Skin epidermis (tissue), 12 donors: ENCODE results near the gene ONECUT1.

Source experiments
- H3K27ac ChIP-seq, 21 experiments: fragments of 200-600 bp; sonication (generic) in 11 of 21; one replicate each; pipeline ENCODE4 v1.5.0; 2020; ENCODE audit warnings: mild to moderate bottlenecking in 3 of 21, inconsistent platforms in 2 of 21, moderate library complexity in 2 of 21
- H3K4me3 ChIP-seq, 7 experiments: fragments of 200-600 bp; sonication (generic) in 2 of 7; one replicate each; pipeline ENCODE4 v1.5.0; 2020; ENCODE audit warnings: inconsistent platforms in 2 of 7, mild to moderate bottlenecking in 2 of 7, moderate library complexity in 1 of 7

ONECUT1 gene

DNA sequence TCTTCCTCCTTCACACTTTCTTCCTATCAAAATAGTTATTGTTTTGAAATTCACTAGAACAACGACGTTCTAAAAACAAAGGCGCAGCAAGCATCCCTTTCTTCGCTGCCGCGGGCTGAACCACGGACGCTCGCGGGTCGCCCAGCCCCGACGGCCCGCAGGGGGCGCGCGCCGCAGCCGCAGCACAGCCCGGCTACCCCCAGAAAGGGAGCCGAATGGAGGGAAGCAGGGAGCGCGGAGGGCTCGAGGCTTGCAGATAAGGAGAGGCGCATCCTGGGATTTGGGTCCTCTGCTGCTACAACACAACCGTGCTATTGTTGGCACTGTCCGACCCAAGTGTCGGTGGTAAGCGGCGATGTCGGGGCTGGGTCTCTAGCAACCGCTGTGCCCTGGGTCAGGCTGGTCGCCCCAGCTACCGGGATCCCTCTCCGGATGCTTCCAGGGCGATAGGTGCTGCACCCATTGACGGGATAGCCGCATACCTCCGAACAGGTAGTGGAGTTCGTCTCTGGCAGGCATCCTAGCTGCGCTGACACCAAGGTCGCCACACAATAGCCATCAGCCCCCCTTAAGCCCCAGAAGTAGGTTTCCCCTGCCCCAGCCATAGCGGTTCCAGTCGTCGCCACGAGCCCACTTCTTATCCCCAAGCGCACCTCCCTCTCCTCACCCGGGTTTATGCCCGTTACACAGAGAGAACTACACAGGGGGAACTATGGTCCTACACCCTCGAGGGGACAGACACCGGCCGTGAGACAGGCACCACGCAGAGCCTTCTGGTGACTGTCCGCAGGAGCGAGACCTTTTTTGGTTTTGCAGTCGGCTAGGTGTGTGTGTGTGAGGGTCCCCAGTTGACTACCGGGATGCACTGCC, 6.0 kb downstream of the ONECUT1 start:
- no peak overlapping the region for H3K27ac ChIP-seq
- no peak overlapping the region for H3K4me3 ChIP-seq

DNA sequence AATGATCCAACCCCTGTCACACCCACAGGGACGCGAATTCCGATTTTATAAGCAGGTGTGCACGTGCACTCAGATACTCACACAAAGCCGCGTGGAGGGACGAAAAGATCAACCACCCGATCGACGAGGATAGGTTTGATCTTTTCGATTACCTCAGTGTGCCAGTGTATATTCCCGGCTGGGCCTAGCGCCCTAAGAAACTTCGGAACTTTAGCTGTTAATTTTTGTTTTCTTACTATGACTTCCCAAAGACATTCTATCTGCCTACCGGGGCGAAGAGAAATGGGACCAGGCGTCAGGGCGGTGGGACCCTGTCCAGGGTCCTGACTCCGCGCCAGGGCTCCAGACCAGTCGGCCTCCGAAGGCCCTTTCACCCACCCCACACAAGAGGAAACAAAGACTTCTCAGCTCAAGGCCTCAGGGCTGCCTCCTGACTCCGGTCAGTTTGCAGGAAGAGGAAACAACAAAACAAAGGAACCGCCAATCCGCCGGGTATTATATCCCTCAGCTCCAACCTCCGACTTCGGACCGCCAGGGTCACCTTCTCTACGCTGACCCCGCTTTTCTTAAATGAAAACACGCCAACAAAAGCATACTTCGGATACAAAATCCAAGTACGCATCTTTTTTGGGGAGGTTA, 6.8 kb downstream of the ONECUT1 start:
- no peak overlapping the region for H3K27ac ChIP-seq
- no peak overlapping the region for H3K4me3 ChIP-seq

DNA sequence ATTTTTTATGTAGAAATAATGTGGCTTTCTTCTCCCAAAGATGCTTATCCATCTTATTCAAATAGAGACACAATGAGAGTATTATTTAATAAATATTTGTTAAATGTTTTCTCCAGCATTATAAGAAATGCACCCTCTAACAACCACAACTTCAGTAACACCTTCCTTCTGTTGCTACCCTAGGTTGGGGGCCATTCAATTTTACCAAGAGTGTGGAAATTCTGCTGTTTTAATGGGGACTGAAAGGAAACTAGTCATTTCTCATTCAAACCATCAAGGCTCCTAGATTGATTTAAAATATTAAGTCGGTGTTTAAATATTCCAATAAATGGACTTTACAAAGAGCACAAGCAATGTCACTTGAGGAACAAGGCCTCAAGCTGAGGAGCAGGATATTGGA, 7.6 kb downstream of the ONECUT1 start:
- Histone ChIP-seq H3K4me3 (no peak overlapping the region), H3K27ac (no peak overlapping the region)

DNA sequence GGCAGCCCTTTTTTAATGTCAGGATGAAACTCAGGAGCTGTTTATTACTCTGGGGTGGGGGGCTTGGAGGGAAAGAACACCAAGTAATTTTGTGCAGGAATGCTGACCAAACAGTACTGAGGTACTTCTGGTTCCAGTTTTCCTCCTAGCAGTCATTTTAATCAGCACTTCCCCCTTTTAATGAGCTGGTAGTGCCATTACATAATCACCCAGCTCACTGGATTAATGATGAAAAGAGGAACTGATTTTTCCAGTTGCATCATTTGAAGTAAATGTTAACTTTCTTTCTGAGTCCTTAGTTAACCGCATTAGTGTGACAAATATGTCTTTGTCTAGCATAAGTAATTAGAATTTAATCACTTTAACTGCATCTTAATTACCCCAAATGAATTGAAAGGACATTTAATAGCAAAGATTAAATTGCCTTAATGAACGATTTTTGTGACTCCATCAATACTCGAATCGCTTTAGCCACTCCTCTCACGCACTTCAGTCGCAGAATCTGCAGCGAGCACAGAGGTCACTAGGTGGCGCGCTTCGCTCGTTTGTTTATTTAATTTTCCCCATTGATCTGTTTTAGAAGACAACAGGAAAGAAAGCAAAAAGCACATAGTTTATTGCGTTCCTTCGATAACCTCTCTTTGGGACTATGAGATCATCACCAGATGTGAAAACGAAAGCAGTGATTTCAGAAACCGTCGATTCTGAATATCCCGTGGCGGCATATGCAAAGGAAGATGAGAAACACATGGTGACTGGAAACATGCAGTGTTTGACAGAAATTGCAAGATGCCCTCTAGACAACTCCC, 9.8 kb downstream of the ONECUT1 start:
- Histone ChIP-seq H3K27ac (no peak overlapping the region), H3K4me3 (peak overlapping the region in 1 of 7 experiments; percentile 15)

DNA sequence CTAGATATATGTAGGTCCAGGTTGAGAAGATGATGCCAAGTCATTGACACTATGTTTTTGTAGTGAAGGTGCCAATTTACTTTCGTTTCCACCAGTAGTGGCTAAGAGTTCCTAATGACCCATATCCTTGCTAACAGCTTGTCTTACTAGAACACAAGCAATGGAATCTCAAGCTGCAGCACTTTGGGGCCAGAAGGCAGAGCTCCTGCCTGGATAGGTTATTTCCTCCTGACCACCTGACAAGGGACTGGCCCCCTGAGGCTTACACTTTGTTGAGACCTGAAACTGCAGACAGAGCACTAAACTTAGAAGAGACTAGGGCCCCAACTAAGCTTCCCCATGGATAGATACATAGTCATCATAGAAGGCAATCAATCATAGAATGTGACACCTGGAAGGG, 11.7 kb downstream of the ONECUT1 start:
- H3K4me3 ChIP-seq, result no peak overlapping the region
- H3K27ac ChIP-seq, result no peak overlapping the region

DNA sequence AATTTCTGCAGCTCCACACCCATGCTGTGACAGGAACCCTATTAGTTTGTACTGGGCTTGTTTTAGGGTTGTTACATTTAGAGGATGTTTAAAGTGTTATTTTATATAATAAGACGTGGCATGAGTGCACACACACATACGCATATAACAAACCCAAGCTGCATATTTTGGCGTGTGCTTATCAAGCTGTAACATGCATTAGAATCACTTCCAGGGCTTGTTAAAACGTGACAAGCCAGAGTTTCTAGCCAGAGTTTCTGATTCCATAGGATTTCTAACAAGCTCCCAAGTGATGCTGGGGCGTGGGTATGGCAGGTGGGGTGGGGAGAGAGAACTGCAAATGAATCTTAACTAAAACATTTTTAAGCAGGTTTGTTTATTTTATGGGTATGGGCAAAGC, 17.4 kb downstream of the ONECUT1 start:
- Histone ChIP-seq H3K4me3 (no peak overlapping the region), H3K27ac (no peak overlapping the region)

DNA sequence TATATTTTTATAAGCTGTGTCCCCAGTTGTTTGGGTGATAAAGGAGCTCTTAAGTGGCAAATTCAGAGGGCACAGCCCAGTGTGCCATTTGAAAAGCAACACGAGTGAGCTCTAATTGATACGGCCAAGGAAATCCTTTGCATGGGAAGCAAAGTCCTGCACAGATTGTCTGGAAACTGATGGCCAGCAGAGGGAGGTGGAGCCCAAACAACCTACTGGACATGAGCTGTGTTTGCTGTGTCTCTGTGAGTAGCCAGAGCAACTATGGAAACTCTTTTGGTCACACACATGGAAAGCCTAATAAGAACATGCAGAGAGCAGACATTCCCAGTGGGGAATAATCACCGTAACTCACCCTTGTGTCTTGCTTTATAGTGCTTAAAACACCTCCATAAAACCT, 24.4 kb downstream of the ONECUT1 start:
- H3K27ac ChIP-seq, result no peak overlapping the region

DNA sequence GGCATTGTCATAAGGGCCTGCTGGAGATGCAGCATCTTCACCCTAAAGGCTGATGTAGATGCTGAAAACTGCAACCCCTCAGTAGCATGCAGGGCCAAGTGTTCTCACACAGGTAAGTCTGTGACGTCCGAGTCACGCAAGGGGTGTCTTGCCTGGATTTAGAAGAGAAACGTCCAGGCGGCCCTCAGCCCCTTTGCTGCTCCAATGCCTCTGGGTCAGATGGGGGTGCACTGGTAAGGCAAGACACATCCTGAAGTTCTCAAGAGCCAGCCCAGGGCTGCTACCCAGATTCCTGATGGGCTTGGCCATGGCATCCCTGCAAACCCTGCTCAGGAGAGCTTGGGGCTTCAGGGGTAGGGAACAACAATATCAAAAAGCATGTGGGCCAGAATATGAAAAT, 25.4 kb downstream of the ONECUT1 start:
- Histone ChIP-seq H3K27ac (no peak overlapping the region), H3K4me3 (no peak overlapping the region)

More for the DNA sequence above, 24.4 kb downstream of the ONECUT1 start:
- H3K4me3 ChIP-seq, result no peak overlapping the region

DNA sequence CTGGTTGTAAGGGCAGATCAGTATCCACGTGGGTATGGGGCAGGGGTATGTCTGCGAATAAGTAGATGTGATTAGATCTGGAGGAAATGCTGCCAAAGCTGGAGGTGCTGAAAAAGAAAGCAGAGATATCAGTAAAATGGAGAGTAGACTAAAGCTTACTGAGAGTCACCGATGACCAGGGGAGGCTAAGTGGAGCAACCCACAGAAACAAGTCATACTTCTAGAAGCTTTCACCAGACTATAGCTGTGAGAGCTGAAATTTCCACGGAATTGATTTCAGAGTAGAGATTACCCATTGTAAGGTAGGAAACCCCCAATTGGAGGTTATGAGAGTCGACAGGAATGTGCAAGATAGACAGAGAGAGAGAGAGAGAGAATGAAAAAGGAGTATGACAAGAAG, 27.5 kb downstream of the ONECUT1 start:
- Histone ChIP-seq H3K27ac (no peak overlapping the region), H3K4me3 (no peak overlapping the region)

DNA sequence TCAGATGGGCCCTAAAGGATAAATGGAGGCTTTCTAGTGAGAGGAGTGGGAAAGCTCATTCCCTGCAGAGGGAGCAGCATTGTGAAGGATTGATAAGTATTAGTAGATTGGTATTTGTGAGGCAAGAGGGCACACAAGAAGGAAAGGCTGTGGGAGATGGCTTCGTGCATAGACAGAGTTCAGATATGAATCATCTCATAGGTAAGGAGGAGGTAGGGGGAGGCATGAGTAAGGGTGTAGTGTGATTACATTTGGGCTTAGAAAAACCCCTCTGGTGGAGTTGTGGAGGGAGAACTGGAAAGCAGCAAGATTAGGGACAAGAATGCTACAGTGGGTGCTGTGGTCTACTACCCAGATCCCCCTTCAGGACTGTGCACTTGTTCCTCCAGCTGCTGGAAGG, 29.6 kb downstream of the ONECUT1 start:
- no peak overlapping the region for H3K27ac ChIP-seq
- no peak overlapping the region for H3K4me3 ChIP-seq

DNA sequence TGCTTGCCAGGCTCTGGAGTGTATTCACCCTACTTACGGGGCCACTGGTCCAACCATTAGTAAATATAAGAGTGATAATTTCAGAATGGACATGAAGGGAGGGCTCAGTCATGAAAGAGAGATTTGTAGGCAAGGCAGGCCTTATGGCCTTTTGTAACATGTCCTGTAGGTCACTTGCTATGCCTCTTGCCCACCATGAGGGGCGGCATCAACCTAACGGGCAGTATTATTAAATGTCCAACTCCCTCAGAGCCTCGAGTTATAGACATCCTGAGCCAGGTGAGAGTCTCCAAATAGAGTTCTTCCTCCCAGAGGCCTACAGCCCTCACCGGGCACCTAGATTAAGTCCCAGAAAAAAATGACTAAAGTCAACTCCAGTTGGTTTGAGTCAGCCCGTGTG, 30.2 kb downstream of the ONECUT1 start:
- no peak overlapping the region for H3K4me3 ChIP-seq

DNA sequence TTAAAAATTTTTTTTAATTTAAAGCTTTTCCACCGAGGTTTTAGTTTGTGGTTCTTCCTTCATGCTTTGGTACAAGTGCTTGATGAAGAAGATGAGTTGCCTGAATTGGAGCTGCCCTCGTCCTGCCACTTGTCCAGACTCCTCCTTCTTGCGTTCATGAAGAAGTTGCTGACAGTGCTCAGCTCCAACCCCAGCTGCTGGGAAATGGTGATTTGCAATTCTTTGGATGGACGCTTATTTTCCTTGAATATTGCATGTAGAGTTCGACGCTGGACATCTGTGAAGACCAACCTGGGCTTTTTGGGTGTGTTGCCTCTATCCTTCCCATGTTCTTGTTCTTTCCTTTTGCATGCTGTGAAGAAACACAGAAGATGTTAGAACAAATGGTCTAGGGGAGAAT, 32.6 kb downstream of the ONECUT1 start:
- no peak overlapping the region for H3K27ac ChIP-seq
- no peak overlapping the region for H3K4me3 ChIP-seq

More for the DNA sequence above, 30.2 kb downstream of the ONECUT1 start:
- no peak overlapping the region for H3K27ac ChIP-seq

DNA sequence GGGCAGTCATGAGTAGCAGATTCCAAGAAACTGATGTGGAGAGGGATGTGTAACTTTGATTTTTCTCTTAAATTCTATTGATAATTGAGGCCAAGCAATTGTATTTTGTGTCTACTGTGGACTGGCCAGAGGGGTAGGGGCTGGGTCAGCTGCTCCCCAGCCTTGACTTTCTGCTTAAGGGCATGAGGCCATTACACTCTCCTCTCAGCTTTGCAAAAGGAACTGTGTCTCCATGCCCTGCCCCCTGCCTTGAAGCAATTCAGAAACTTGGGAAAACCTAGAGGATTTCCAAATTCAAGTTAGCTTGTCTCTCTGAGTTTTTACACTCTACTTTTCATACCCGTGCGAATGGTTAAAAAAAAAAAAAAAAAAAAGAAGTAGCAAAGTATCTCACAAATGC, 38.6 kb downstream of the ONECUT1 start:
- H3K27ac ChIP-seq, result no peak overlapping the region
- H3K4me3 ChIP-seq, result no peak overlapping the region

DNA sequence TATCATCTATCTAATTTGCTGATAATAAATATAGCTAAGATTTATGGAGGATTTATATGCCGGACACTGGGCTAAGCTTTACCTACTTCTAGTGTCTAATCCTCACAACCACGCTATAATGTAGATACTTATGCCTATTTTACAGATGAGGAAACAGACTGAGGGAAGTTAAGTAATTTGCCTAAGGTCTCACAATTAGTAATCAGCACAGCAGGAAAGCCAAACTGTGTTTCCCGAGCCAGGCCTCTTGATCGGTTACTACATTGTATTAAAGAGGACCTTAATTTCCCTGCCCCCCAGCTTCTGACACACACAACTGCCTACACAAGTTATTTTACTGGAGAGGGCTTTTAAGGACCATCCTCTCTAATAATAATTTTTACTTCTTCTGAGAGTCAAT, 40.9 kb downstream of the ONECUT1 start:
- Histone ChIP-seq H3K27ac (no peak overlapping the region), H3K4me3 (no peak overlapping the region)

DNA sequence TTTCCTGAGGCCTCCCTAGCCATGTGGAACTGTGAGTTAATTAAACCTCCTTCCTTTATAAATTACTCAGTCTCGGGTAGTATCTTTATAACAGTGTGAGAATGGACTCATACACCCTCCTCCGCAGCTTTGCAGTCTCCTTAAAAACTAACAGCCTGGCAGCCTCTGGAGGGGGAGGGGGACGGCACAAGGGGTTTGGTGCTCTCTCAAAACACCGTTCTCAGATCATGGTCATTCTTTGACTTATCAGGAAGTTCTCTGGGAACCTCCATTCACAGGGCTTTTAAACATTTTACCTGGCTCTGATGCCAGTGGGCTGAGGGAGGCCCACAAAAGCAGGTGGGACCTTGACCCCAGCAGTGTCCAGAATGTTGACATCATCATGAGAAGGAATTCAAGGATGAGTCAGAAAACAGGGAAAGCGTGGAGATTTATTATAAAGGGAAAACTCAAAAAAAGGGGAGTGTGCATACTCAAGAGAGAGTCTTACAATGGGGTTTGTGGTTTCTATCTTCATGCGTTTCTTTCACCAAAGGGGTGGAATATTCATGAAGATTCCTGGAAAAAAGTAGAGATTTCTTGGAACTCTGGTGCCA, 43.9 kb downstream of the ONECUT1 start:
- no peak overlapping the region for H3K27ac ChIP-seq
- no peak overlapping the region for H3K4me3 ChIP-seq

DNA sequence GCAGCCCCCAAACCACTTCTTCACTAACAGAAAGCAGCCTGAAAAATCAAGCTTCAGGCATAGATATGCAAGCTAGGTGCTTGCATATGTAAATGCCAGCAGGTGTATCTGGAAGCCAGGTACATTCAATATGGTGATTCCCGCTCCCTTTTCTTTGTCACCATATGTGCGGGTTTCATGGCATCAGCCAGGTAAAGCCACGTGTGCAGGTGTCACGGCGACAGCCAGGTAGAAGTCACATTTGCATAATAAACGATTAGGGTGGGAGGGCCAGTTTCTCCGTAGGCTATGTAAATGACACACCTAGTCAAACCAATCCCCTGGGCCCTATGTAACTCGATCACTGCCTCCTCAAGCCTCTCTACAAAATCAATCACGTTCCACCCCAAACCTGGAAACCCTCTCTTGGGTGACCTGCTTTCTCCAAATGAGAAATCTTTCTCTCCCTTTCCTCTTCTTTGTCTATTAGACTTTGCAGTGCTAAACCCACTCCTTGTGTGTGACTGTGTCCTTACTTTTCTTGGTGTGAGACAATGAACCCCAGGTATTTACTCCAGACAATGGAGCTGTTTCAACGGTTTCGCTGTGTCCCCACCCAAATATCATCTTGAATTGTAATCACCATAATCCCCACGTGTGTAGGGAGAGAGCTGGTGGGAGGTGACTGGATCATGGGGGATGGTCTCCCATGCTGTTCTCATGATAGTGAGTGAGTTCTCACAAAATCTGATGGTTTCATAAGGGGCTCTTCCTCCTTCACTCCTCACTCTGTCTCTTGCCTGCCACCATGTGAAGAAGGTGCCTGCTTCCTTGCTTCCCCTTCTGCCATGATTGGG, 44.6 kb downstream of the ONECUT1 start:
- no peak overlapping the region for H3K27ac ChIP-seq
- no peak overlapping the region for H3K4me3 ChIP-seq

DNA sequence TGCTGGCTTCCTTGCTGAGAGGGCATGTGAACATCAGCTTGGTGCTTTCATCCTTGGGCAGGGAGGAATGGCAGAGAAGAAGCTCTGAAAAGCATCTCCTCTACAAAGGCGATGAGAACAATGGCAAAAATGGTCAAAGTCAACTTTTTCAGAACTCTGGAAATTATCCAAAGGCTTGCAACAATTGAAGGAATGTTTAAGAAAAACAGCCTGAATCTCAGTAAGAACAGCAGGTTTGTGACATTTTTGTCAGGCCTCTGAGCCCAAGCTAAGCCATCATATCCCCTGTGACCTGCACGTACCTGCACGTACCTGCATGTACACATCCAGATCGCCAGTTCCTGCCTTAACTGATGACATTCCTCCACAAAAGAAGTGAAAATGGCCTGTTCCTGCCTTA, 51.8 kb downstream of the ONECUT1 start:
- no peak overlapping the region for H3K27ac ChIP-seq

DNA sequence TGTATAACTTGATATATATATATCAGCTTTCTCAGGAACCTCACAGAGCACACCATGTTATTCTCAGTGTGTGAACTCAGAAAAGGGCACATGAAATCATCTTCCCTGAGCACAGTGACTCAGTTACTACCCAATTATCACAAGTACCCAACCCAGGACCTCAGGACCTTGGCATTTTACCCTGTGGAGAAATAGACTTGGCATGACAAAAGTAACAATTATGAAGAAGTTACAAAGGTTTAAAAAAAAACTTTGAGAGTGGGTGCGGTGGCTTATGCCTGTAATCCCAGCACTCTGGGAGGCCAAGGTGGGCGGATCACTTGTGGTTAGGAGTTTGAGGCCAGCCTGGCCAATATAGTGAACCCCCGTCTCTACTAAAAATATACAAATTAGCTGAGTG, 52.4 kb downstream of the ONECUT1 start:
- no peak overlapping the region for H3K4me3 ChIP-seq

More for the DNA sequence above, 51.8 kb downstream of the ONECUT1 start:
- no peak overlapping the region for H3K4me3 ChIP-seq

More for the DNA sequence above, 52.4 kb downstream of the ONECUT1 start:
- no peak overlapping the region for H3K27ac ChIP-seq
